Measurements from ENCODE around the gene IRAK1BP1.
"Not testable (repeated sequence)": the region's sequence is repeated elsewhere in the genome, so short reads cannot be mapped to it uniquely, and the experiment has no call there.

IRAK1BP1 gene

DNA sequence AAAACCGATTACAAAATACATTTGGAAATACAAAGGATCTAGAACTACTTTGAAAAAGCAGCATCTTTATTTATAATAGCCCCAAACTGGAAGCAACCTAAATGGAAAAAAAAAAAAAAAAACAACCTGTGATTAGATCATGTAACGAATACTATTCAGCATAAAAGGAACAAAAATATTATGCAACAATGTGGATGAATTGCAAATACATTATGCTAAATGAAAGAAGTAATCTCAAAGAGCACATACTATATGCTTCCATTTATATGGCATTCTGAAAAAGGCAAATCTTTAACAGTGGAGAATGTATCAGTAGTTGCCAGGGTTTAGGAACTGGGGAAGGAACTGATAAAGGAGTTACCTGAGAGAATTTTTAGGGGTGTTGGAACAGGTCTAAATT, 28.9 kb downstream of the IRAK1BP1 start:
- no peak for DNase-seq

DNA sequence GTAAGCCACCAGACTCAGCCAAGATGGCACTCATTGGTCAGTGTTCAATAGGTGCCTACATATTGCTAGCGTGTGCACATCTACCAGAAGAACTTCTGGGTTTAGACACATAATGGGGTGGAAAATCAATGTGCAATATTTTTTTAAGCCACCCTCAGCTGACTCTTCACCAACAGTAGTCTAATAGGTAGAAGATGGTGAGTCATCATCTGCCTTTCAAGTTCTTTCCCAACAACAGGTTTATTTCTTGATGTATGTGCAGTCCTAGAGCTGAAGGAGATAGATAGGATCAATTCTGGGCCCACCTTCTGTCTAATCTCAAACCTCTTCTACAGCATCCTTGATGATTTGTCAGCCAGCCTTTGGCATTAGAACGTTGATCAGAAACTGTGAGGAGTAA, 41.3 kb downstream of the IRAK1BP1 start:
- no peak for DNase-seq

GRCh38 chr6:78909391-78909790, 42.0 kb downstream of the IRAK1BP1 start:
- DNase-seq: no peak

DNA sequence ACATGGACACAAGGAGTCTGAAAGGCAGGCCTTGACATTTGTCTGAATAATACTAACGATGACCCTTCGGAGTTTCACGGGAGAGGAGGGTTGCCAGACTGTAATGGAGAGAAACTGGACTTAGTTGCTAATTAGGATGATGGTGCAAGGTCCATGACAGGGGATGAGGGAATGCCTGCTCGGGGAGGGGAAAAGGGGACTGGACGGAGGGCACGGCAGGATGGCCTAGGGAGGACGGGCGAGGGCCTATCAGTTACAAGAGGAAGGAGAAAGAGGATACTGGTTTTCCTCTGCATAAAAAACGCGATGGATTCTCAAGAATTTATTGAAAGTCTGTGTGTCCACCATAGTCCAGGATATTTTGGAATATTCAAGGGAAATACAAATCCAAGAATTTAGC, 42.7 kb downstream of the IRAK1BP1 start:
- DNase-seq: no peak

DNA sequence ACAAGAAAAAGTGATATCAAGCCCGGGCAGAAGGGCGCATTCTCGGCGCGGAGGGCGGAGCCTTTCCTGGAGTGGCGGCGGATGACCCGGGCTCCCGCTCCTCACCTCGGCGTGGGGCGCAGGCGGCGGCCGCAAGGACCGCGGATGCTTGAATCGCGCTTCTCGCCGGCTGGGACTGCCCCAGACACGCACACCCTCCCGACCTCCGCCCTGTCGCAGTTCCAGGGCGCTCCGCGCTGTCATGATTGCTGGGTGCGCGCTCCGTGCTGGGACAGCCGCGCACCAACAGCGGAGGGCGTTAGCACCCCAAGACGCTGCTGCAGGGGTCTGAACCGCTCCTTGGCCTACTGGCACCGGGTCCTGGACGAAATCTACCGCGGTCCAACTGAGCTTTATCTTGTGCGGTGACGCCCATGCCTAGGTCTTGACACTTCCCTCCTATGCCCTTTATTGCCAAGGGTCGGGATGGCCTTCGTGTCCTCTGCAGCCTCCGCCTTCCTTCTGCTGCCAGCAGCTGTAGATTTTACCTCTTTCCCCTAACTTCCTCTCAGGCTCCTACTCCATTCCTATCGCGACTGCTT, 43.3 kb downstream of the IRAK1BP1 start:
- no peak for DNase-seq

DNA sequence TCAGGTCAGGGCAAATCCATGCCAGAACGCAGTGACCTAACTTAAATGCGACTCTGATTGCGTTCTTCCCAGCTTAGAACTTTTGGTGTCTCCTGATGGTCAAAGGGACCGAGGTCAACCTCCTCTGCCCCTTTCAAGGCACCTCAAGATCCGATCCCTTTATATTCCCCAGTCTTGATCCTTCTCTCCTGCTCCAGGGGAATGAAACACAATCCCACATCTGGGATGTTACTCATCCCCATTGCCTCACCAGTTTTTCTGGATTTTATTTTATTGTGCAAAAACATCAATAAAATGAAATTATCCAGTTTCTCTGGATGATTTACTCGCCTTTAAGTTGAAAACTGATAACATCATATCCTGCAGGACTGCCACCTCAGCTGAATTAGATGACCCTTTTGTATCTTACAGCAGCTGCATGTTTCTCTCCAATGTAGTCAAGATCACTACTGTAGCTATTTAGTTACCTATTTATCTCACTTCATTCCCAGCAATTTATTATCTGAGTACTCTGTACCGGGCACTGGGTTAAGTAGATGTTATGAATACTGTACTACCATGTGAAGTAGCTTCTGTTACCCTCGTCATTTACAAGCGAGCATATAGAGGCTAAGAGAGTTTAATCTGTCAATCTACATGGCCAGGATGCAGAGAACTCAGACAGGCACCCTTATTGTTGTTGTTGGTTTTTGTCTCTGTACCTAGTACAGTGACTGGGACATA, 44.0 kb downstream of the IRAK1BP1 start:
- DNase-seq: no peak

DNA sequence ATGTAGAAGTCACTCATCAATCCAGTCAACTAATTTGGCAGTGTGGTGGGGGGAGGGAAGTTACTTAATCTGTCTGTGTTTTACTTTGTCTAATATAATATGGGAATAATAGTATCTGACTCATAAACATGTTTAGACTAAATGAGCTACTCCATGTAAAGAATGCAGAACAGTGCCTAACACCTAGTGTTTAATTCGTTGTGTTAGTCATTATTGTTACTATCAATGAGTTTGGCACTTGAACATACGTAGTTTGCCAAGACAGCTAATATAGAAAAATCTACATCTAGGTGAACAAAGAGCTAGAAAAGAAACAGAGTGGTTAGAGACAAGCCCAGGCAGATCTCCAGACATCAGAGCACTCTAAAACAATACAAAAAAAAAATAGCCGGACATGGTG, 49.1 kb downstream of the IRAK1BP1 start:
- no peak for DNase-seq

DNA sequence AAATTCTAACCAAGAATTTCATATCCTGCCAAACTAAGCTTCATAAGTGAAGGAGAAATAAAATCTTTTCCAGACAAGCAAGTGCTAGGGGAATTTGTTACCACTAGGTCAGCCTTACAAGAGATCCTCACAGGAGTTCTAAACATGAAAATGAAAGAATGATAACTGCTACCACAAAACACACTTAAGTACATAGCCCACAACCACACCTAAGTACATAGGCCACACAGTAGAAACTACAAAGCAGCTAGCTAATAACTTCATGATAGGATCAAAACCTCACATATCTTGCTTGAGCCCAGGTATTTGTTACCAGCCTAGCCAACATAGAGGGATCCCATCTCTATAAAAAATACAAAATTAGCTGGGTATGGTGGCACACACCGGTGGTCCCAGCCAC, 50.4 kb downstream of the IRAK1BP1 start:
- no peak for DNase-seq

DNA sequence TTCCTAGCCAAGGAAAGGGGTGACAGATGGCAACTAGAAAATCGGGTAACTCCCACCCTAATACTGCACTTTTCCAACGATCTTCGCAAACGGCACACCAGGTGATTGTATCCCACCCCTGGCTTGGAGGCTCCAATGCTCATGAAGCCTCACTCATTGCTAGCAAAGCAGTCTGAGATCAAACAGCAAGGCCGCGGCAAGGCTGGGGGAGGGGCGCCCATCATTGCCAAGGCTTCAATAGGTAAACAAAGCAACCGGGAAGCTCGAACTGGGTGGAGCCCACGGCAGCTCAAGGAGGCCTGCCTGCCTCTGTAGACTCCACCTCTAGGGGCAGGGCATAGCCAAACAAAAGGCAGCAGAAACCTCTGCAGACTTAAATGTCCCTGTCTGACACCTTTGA, 53.8 kb downstream of the IRAK1BP1 start:
- DNase-seq: not testable (repeated sequence)

DNA sequence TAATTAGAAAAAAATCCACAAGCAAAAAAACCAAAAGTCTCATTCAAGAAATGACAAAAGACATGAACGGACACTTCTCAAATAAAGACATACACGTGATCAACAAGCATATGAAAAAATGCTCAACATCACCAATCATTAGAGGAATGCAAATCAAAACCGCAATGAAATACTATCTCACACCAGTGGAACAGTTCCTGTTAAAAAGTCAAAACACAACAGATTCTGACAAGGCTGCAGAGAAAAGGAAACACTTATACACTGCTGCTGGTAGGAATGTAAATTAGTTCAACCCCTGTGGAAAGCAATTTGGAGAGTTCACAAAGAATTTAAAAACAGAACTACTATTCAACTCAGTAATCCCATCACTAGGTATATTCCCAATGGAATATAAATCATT, 58.0 kb downstream of the IRAK1BP1 start:
- DNase-seq: no peak

- DNase-seq: no peak
These were observed 68.2 kb downstream of the IRAK1BP1 start for GRCh38 chr6:78935553-78935952.

DNA sequence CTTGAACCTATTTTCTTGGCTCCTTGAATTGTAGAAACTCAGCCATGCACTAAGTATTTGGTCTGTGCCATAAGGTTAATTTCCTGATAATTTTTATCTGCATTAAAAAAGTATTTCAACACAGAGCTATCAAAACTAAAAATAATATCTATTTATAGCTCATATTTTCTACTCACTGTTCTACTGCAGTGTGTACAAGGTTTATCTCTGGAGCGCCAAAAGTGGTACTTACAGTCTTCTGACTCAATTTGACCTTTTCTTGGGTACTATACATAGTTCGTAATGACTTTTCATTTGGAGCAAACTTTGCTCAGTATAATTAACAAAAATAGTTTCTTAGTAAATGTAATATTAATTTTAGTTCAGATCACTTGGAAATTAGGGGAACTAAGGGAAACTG, 69.2 kb downstream of the IRAK1BP1 start:
- DNase-seq: no peak

GRCh38 chr6:78942446-78942845, 75.1 kb downstream of the IRAK1BP1 start:
- DNase-seq: no peak

GRCh38 chr6:78947529-78947928, 80.2 kb downstream of the IRAK1BP1 start:
- DNase-seq: no peak

GRCh38 chr6:78947962-78948361, 80.6 kb downstream of the IRAK1BP1 start:
- no peak for DNase-seq

DNA sequence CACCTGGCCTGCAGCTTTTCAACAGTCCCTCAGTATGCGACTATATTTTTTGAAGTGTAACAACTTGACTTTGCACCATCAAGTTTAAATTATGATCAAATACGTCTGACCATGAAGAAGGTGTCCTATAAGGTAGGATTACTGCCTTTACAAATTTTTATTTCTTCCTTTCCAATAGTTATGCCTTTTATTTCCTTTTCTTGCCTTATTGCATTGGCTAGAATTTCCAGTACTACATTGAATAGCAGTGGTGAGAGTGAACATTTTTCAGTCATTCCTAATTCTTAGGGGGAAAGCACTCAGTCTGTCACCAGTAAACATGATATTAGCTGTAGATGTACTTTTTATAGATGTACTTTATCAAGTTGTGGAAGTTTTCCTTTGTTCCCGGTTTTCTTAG, 81.4 kb downstream of the IRAK1BP1 start:
- no peak for DNase-seq

DNA sequence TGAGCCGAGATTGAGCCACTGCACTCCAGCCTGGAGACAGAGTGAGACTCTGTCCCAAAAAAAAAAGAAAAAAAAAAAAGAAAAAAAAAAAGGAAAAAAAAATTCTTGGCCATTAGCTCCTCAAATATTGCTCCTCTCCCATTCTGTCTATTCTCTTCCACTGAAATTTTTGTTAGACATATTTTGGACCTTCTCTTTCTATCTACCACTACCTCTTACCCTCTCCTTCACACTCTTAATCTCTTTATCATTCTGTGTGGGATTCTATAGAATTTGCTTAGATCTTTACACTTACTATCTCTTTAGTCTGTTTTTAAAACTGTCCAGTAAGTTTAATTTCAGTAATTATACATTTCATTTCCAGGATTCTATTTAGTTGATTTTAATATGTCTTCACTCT, 85.0 kb downstream of the IRAK1BP1 start:
- no peak for DNase-seq
